Hematopoietic multipotent progenitor cell treated with erythropoietin and hydrocortisone succinate and interleukin-3 and kit ligand, for 15 days (in vitro differentiated cells): ENCODE results near the gene DCLK1.
"Not testable (repeated sequence)": the region's sequence is repeated elsewhere in the genome, so short reads cannot be mapped to it uniquely, and the experiment has no call there.

ENCODE experiments used
- DNase-seq: peaks from one replicate; pipeline ENCODE4 v3.0.0-alpha.2; 2015; ENCODE audit warnings: low spot score

Gene DCLK1

DNA sequence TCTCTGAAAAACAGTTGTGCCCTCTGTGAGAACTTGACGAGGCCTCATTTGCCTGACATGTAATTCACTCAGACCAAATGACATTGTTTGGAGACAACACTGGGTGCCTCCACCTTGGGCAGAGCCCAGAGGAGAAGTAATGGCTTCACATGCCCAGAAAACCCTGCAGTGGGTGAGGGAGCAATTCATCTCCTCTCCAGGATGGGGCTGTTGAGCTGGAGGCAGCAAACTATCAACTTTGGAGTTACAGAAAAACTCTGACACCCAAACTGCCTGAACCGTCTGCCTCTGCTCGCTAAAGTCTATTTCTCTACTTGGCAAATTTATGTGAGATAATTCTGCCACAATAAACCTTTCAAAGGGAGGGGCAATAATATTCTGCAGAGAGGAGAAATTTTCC, 146.9 kb downstream of the DCLK1 start:
- no peak for DNase-seq

DNA sequence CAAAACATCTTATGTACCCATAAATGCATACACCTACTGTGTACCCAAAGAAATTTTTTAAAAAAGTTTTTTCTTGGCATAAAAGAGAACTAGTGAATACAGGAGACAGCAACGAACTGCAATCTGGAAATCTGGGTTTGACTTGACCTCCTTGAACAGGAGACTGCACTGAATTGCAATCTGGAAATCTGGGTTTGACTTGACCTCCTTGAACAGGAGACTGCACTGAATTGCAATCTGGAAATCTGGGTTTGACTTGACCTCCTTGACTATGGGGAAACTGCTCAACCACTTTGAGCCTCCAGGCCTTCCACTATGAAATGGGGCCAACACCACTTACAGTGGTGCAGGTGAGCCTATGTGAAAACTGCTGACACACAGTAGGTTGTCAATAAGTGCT, 147.5 kb downstream of the DCLK1 start:
- DNase-seq: not testable (repeated sequence)

DNA sequence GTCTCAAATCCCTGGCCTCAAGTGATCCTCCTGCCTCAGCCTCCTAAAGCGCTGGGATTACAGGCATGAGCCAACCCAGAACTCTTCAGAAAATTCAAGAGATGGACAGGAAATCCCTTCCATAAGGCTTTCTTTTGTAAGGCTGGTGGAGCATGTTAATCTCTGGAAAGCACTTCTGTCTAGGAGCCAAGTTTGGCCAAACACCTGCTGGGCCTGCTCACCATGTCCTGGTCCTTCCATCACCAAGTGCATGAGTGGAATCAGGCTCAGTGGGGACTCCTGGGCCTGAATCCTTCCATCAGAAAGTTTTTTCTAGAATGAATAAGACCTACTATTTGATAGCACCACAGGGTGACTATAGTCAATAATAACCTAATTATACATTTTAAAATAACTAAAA, 148.0 kb downstream of the DCLK1 start:
- no peak for DNase-seq

DNA sequence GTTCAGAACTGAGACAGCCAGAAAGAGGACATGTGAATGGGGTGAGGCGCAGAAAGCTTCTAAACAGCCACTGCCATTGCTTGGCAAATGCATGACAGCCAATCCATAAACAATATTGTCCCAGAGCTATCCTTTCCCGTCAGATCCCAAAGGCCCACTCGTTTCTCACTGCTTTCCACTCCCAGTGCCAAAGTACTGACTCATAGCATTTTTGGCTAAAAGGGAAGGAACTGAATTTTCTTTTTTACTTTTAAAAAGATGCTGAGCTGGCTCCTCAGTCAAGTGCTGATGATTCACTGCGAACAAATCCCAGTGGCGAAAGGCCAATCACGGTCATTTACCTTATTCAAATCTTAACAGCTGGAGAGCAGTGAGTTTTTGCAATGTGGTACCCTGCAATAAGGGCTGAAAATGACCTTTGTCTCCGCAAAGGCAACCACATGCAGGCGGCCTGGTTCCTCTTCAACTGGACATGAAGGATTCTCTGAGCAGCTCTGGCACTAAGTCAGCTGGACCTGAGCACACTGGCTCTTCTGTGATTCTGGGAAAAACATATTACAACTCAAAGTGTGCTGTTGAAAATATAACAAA, 151.7 kb downstream of the DCLK1 start:
- no peak for DNase-seq

DNA sequence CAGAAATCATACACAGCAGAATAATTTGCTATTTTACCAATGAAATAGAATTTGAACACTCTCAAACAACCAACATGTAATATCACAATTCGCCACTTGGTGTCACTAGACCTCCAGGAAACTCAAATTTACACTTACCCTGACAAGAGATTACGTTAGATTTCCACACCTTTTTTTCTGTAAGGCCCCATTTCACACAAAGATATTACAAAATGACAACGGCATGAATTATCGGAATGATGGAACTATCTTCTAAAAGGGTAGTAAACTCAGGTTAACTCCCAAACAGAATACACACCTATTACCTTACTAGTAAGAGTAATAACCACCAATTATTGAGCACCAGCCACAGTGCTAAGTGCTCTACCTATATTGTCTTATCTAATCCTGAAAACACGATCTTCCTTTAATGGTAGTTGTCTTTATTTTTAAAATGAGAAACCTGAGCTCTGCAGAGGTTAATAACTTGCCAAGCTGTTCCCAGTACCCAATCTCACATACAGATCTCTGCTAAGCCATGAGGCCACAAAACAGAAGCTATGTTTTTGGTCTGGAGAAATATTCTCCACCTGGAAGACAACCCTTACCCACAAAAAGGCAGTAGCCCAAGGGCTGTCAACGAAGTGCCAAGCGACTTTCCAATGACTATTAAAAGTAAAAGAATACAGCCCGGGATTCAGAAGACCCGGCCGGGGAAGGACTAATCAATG, 152.4 kb downstream of the DCLK1 start:
- peak; percentile 31 for DNase-seq

DNA sequence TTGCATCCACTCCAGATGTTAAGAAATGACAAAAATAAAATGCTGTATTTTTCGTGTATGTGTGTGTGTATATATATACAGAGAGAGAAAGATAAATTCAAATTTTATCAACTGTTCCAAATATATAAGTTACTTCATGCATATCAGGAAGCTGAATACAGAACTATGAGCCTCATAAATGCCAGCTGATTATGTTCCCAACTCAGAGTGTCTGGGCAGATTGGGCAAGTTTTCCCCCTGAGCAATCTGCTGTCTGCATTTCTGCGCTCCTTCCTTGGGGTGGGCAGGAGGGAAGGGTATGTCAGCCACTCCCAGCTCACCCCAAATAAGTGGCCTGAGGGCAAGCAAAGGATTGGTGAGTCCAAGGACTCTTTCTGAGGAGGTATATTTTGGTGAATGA, 154.1 kb downstream of the DCLK1 start:
- DNase-seq: no peak

DNA sequence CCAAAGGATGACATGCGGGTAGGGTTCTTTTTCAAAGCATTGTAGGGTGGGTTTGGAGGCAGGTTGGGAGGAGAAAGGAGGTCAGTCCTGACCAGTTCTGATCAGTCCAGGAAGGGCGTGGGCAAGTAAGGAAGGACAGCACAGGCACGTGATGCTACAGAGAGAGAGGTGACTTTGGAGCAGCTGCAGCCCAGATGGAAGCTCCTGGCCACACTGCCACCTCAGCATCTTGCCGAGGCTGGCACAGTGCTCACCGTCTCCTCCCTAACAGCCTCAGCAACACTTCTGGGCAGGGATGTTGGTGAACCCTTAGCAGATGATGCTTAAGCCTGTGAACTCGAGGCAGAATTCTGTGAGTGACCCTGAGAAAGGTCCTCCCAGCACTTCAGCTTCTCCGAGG, 155.1 kb downstream of the DCLK1 start:
- DNase-seq: no peak

DNA sequence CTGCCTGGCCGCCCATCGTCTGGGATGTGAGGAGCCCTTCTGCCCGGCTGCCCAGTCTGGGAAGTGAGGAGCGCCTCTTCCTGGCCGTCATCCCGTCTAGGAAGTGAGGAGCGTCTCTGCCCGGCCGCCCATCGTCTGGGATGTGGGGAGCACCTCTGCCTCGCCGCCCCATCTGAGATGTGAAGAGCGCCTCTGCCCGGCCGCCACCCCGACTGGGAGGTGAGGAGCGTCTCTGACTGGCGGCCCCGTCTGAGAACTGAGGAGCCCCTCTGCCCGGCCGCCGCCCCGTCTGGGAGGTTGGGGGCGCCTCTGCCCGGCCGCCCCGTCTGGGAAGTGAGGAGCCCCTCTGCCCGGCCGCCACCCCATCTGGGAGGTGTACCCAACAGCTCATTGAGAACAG, 164.2 kb downstream of the DCLK1 start:
- DNase-seq: not testable (repeated sequence)

DNA sequence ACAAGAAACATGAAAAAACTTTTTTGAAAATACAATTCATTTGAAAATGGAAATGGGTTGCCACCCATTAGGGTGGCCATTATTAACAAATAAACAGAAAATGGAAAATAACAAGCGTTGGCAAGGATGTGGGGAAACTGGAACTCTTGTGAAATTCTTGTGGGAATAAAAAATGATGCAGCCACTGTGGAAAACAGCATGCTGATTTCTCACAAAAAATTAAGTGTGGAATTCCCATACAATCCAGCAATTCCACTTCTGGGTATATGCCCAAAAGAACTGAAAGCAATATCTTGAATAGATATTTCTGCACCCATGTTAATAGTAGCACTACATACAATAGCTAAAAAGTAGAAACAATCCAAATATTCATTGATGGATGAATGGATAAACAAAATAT, 165.2 kb downstream of the DCLK1 start:
- no peak for DNase-seq

DNA sequence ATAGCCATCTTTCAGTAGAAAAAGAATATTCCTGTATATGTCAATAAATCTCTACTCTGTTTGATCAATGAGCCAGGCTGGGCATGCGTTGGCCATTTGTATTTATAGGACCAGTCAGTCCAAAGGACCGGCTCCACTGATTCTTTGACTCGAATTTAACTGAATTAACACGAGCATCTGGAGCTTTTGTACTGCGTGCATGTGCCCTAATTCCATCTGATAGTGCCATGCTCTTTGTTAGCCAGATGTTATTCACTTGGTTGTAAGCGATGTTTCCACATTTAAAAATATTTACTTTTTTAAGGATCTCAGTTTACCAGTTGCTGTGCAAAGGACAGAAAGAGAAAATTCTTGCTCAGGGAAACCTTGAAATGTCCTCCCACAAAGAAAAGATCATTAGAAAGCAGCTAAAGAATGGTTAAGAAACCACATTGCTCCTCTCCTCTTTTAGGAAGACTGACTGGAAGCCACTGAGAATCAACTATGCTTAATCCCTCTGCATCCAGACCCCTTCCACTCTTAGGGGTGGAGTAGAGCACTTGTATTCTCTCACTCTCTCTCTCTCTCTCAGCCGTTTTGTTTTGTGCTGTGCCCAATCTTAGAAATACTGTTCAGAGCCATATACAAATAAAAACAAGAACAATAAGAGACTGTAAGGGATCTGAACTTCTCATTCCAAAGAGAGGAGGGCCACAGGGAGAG, 165.8 kb downstream of the DCLK1 start:
- DNase-seq: no peak

DNA sequence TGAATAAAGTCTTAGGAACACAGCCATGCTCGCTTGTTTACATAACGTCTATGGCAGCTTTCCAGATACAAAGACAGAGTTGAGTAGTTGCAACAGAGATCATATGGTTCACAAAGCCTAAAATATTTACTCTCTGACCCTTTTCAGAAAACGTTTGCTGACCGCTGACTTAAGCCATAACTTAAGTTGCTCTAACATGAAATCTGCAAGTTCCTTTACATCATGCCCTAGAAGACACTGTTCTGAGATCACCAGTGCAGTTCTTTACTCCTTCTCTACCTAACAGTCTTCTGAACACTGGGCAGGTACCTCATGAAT, 166.4 kb downstream of the DCLK1 start:
- DNase-seq: no peak

DNA sequence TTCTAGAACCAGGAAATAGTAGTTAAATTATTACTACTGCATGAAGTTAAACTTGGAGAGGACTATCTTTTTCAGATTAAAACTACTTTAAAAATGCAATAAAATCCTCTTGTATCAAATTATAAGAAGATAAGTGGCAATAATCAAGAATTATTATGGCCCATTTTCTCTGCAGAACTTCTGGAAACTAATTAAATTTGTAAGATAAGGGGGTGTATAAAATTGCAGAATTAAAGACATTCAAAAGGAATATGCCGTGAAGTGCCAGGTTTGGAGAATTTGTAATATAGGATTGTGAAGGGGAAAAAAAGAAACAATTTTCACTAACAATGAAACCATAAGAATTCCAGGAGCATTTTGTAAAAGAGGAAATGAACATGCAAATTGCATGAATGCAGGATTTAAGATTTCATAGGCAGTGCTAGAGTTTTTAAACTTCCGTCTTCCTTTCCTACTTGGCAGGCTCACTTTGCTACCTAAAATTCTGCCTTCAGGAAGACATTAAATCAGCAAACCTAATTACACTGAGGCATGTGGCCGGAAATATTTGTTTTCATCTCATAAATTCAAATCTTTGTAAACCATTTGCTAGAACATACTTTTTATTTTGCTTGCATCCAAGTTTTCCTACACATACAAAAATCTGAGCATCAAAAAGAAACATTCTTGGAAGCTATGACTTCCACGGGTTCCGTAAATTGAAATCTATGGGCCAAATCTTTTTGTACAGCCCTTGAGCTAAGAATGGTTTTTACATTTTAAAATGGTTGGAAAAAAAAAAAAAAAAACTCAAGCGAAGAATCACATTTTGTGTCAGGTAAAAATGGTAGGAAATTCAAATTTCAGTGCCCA, 166.9 kb downstream of the DCLK1 start:
- DNase-seq: no peak

DNA sequence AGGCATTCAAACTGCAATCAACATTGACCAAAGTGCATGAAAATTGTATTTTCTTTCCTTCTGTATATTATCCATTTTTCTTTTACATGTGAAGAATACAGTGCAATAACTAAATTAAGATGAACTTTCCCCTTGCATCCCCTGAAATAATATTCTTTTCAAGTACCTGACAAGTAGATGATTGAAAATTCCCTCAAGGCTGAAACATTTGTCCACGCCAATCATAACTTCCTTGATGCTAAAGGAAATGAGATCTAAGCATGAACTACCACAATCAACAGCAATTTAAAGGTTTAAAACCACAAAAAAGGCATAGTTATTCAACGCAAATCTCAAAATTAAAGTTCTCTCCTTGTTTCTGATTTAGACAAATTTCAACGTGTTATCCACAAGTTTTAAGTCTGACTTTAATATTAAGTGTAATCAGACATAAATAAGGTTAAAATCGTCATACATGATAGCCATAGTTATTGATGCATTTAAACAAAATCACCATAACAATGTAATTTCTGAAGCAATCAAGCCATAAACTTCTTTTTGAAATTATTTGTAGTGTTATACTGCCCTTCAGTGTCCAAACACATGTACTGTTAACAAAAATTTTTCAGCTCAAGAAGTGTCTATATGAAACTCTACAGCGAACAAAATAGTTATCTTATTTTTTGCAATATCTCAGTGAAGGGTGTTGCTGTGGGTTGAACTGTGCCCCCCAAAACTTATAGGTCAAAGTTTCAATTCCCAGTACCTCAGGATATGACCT, 169.5 kb downstream of the DCLK1 start:
- no peak for DNase-seq

DNA sequence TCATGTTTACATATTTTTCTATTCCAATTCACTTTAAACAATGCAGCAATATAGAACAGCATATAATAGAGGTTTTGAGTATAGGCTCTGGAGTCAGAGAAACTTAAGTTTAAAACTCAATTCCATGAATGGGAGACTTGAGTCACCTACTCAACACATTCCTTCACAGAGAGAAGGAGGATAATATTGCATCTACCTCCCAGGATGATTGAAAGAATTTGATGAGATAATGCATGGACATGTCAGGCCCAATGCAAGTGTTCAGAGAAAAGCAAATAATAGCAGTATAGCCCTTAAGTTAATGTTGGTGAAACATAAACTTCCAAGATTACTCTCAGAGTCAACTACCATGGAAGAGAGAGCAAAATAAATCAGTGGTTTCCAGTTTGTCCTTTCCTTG, 170.2 kb downstream of the DCLK1 start:
- DNase-seq: no peak

DNA sequence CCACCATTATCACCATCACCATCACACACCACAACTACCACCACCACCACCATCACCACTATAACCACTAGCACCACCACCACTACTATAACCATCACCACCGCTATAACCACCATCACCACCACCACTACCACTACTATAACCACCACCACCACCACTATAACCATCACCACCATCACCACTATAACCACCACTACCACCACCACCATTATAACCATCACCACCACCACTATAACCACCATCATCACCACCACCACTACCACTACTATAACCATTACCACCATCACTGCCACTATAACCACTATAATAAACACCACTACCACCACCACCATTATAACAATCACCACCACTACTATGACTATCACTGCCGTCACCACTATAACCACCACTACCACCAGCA, 173.2 kb downstream of the DCLK1 start:
- no peak for DNase-seq

DNA sequence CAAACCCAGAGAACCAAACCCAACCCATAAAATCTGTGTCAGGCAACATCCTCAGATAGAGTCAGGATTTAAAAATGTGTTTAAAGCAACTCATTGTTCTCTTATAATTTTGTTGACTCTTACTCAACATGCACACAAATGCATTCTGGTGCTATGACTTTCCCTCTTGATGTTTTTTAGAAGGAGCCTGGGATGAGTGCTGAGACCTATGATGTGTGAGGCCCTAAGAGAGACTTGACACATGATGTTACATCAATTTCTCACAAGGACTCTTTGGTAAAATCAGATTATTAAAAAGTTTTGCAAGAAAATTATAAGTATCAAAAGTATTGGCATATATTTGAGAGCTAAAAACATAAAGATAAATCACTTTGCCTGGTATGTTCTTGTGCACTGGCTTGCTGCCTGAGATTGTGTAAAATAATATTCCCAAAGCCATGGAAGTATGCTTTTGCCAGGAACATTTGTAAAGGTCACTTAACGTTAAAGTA, 173.9 kb downstream of the DCLK1 start:
- no peak for DNase-seq

DNA sequence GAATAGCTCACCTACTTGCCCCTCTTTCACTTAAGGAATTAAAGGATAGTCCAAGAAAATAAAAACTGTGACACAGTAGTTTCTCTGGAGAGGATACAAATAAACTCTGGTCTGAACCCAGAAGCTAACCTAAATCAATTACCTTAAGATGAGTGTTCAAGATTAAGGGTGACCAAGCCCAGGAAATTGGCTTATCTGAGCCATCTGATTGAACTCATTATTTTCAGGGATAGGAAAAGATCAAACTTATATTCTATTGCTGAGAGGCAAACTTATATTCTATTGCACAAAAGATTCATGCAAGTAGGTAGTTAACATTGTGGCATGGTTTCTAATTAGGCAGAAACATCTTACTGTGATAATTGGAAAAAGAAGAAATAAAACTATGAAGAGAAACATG, 175.1 kb downstream of the DCLK1 start:
- no peak for DNase-seq

DNA sequence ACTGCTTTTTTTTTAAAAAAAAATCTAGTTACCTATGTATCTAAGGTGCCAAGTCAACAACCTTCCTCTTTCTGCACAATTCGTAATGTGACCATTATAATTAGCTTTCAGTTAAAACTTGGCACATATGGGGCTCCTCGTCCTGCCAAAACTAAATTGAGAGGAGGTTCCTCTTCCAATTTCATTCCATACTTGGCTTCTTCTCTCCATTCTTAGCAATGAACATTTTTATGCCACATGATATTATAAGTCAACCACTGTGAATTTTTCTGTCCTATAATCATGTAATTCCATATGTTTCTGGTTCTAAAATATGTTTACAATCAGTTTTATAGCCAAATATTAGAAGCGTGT, 177.0 kb downstream of the DCLK1 start:
- no peak for DNase-seq

DNA sequence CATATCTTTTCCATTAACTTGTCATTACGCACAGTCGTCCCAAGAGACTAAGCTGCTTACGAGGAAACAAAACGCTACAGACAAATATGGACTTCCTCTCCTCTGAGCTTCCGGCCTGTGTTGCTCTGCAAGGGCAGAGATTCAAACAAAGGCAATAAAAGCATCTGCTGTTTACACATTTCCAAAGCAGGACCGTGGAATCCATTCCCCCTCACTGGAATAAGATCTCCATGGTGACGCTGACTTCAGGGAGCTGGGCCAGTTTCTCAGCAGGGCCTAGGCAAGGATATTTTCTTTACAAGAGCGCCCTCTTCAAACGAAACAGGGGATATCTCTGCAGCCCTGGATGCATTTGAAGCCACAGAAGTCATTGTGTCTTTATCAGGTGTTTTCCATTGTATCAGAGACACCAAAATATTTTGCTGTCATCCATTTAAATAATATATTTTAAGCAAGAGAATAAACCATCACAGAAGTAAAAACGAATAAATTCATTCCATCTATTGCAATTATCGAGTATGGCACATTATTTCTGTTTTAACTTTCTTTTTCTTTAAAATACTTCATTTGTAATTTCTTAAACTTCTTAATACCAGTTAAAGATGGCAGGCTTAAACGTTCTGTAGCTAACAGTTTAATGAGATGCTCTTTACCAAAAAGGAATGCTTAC, 177.5 kb downstream of the DCLK1 start:
- DNase-seq: no peak

DNA sequence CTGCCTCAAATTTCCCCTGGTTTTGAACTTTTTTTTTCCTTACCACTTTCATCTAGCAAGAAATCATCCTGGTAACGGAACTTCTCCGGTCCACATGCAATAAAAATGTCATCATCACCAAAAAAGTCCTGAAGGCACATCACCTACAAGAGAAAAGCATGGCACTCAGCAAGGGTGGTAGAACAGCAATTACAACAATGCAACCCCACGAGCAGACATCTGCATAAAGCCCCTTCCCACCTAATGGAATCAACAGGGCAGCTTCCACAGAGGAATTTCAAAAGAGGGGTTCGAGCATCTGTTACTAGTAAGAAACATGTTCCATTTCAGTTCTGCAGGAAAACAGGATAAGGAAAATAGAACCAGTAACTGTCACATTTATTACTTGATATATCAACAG, 183.9 kb downstream of the DCLK1 start:
- no peak for DNase-seq

DNA sequence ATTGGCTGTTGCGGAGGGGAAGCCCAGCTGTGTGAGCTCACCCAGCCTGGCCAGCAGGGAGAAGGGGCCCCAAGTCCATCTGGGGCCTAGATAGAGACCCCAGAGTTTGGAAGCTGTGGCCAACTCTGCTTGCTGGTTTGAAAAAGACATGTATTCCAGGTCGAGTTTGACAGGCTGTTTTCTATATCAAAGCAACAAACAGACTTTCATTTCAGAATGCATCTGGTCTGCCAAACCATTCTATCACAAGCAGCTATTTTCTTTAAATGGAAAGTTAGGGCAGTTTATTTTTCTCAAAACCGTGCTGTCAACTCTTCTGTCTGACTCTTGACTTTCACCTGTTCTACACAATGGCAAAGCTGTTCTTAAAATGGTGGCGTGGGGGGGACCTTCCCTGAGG, 185.8 kb downstream of the DCLK1 start:
- DNase-seq: no peak
